Breast epithelium (tissue), 4 donors: Measurements from ENCODE around the gene HMCN2. TPM values are rescaled to one million over a fixed set of nuclear protein-coding genes. Genes with fewer than 3 reads are reported as not detected.

Experiments used
- DNase-seq, 2 donors: peaks; one replicate each; pipeline ENCODE4 v3.0.0-alpha.2; 2019; ENCODE audit warnings: low spot score in 2 of 2
- H3K27ac ChIP-seq, 2 donors: fragments of 200-600 bp; sonication (generic) in 1 of 2; one replicate each; pipeline ENCODE4 v1.5.1; 2016 to 2019; ENCODE audit warnings: mild to moderate bottlenecking in 1 of 2
- H3K27me3 ChIP-seq, 2 donors: fragments of 200-600 bp; sonication (generic) in 1 of 2; one replicate each; pipeline versions ENCODE4 v1.5.1 to v1.6.0; 2017 to 2019; ENCODE audit warnings: control low read depth in 1 of 2, mild to moderate bottlenecking in 1 of 2
- H3K36me3 ChIP-seq: fragments of 200-600 bp; one replicate; pipeline ENCODE4 v1.5.1; 2019
- H3K4me1 ChIP-seq, 2 donors: fragments of 200-600 bp; sonication (generic); one replicate each; pipeline ENCODE4 v1.5.1; 2016 to 2019; ENCODE audit warnings: control low read depth in 1 of 2
- H3K4me3 ChIP-seq, 3 donors: fragments of 200-600 bp; sonication (generic); 1 replicate in 2 of 3; 2 replicates in 1 of 3; pipeline ENCODE4 v1.5.1; 2016 to 2019; ENCODE audit warnings: mild to moderate bottlenecking in 3 of 3, moderate library complexity in 2 of 3
- H3K9me3 ChIP-seq, 2 donors: fragments of 200-600 bp; sonication (generic) in 1 of 2; one replicate each; pipeline ENCODE4 v1.5.1; 2016 to 2019; ENCODE audit warnings: control low read depth in 1 of 2
- POLR2A ChIP-seq: fragments of 450-650 bp; IDR thresholded peaks from one replicate; pipeline ENCODE4 v1.6.1; 2016; ENCODE audit warnings: antibody characterized with exemption, mild to moderate bottlenecking, moderate library complexity
- POLR2AphosphoS5 ChIP-seq, 3 donors: sonication (generic); formaldehyde crosslinking; IDR thresholded peaks; one replicate each; pipeline ENCODE4 v1.6.1; 2017; ENCODE audit warnings: antibody characterized with exemption in 3 of 3
- intact Hi-C: fragments of 100-400 bp; cut with DNase I; formaldehyde crosslinking; loops from one replicate; pipeline ENCODE4 v1.15.1; 2023; ENCODE audit warnings: low total_unique reads
- total RNA-seq, 3 donors: library from RNA; depleted of rRNA; stranded (reverse); fragments of >200 nt; gene quantifications; one replicate each; pipeline ENCODE4 v1.1.0, GENCODE V29; 2016
- TF ChIP-seq, protein P1 (sequence below), 3 donors: fragments of 450-650 bp; IDR thresholded peaks; one replicate each; pipeline ENCODE4 v1.5.1; 2016 to 2017; ENCODE audit warnings: antibody characterized with exemption in 3 of 3, mild to moderate bottlenecking in 3 of 3, moderate library complexity in 3 of 3

Gene HMCN2
- total RNA-seq, 3 donors from 2014 or later = 0.29 to 3.8 (median 0.98) TPM

GRCh38 chr9:130428086-130428665 is 162.6 kb downstream of the HMCN2 start:
- intact Hi-C loops = no loop called here
- Histone ChIP-seq H3K4me1 (peaks cover 0 to 5% of the 10 kb centered on the region in 2 donors), H3K9me3 (peaks cover 9 to 11% of the 10 kb centered on the region in 2 donors), H3K4me3 (no peak overlapping the region), H3K27me3 (peaks cover 0 to 18% of the 10 kb centered on the region in 2 donors), H3K36me3 (no peaks in the 10 kb centered on the region), H3K27ac (no peak overlapping the region)
- DNase-seq = no peak
- TF ChIP-seq POLR2AphosphoS5 (IDR thresholded peaks at IDR 0.05) (no peak), POLR2A (no peak)
- TF ChIP-seq, protein P1, sequence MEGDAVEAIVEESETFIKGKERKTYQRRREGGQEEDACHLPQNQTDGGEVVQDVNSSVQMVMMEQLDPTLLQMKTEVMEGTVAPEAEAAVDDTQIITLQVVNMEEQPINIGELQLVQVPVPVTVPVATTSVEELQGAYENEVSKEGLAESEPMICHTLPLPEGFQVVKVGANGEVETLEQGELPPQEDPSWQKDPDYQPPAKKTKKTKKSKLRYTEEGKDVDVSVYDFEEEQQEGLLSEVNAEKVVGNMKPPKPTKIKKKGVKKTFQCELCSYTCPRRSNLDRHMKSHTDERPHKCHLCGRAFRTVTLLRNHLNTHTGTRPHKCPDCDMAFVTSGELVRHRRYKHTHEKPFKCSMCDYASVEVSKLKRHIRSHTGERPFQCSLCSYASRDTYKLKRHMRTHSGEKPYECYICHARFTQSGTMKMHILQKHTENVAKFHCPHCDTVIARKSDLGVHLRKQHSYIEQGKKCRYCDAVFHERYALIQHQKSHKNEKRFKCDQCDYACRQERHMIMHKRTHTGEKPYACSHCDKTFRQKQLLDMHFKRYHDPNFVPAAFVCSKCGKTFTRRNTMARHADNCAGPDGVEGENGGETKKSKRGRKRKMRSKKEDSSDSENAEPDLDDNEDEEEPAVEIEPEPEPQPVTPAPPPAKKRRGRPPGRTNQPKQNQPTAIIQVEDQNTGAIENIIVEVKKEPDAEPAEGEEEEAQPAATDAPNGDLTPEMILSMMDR (IDR thresholded peaks at IDR 0.05) = no peak

GRCh38 chr9:130429381-130429780 is 163.8 kb downstream of the HMCN2 start:
- H3K36me3 ChIP-seq = no peaks in the 10 kb centered on the region
- H3K4me3 ChIP-seq = no peak overlapping the region
- peaks cover 9 to 11% of the 10 kb centered on the region in 2 donors for H3K9me3 ChIP-seq
- TF ChIP-seq, protein P1 (IDR thresholded peaks at IDR 0.05) = no peak
- TF ChIP-seq POLR2A (no peak), POLR2AphosphoS5 (IDR thresholded peaks at IDR 0.05) (no peak)
- no peak for DNase-seq
- H3K27me3 ChIP-seq = peaks cover 0 to 28% of the 10 kb centered on the region in 2 donors
- intact Hi-C loops = no loop called here
- no peak overlapping the region for H3K27ac ChIP-seq
- H3K4me1 ChIP-seq = peaks cover 0 to 9% of the 10 kb centered on the region in 2 donors

- Histone ChIP-seq H3K4me1 (peaks cover 0 to 9% of the 10 kb centered on the region in 2 donors), H3K4me3 (no peak overlapping the region), H3K27me3 (peaks cover 0 to 28% of the 10 kb centered on the region in 2 donors), H3K27ac (no peak overlapping the region), H3K9me3 (peaks cover 9 to 11% of the 10 kb centered on the region in 2 donors), H3K36me3 (no peaks in the 10 kb centered on the region)
- intact Hi-C loops = no loop called here
- TF ChIP-seq POLR2AphosphoS5 (IDR thresholded peaks at IDR 0.05) (no peak), POLR2A (no peak)
- TF ChIP-seq, protein P1 (IDR thresholded peaks at IDR 0.05) = no peak
- no peak for DNase-seq
These were observed 164.3 kb downstream of the HMCN2 start for GRCh38 chr9:130429831-130430230.

GRCh38 chr9:130430232-130430631 is 164.7 kb downstream of the HMCN2 start:
- Histone ChIP-seq H3K9me3 (peaks cover 9 to 11% of the 10 kb centered on the region in 2 donors), H3K36me3 (no peaks in the 10 kb centered on the region), H3K27ac (no peak overlapping the region), H3K4me3 (no peak overlapping the region), H3K4me1 (peaks cover 0 to 9% of the 10 kb centered on the region in 2 donors), H3K27me3 (peaks cover 0 to 28% of the 10 kb centered on the region in 2 donors)
- TF ChIP-seq POLR2AphosphoS5 (IDR thresholded peaks at IDR 0.05) = no peak
- TF ChIP-seq, protein P1 (IDR thresholded peaks at IDR 0.05) = no peak
- TF ChIP-seq POLR2A = no peak
- DNase-seq = no peak
- intact Hi-C loops = no loop called here

- no peak overlapping the region for H3K27ac ChIP-seq
- TF ChIP-seq POLR2A (no peak), POLR2AphosphoS5 (IDR thresholded peaks at IDR 0.05) (no peak)
- TF ChIP-seq, protein P1 (IDR thresholded peaks at IDR 0.05) = no peak
These were observed 165.4 kb downstream of the HMCN2 start for GRCh38 chr9:130430734-130431535.

More at GRCh38 chr9:130430734-130431535, 165.4 kb downstream of the HMCN2 start:
- no peak for DNase-seq
- intact Hi-C loops = no loop called here
- no peaks in the 10 kb centered on the region for H3K36me3 ChIP-seq
- H3K9me3 ChIP-seq = peaks cover 9 to 11% of the 10 kb centered on the region in 2 donors
- H3K4me1 ChIP-seq = peaks cover 0 to 9% of the 10 kb centered on the region in 2 donors
- H3K4me3 ChIP-seq = no peak overlapping the region
- H3K27me3 ChIP-seq = peaks cover 0 to 28% of the 10 kb centered on the region in 2 donors
